ENCODE results near the gene RMND1.

RMND1 gene

DNA sequence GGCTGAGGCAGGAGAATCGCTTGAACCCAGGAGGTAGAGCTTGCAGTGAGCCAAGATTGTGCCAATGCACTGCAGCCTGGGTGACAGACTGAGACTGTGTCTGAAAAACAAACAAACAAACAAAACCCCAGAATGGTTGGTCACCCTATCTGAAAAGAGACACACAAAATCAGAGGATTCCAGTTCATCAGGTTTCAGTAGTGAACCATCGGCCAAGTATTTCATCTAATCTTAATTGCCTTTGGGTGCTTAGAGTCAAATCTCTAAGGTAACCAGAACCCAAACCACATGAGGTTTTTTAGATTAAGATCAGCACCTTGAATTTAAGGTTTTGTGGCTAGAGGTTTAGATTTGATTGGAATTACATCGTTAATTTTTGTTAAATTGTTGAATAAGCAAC is 52.2 kb downstream of the RMND1 start:
- no peaks in the 10 kb centered on the region for H3K4me1 ChIP-seq
- peaks cover 54% of the 10 kb centered on the region for H3K79me2 ChIP-seq
- no peak overlapping the region for H2AFZ ChIP-seq
- H3K27me3 ChIP-seq (ENCODE audit: control insufficient read depth, insufficient read depth, low read length): no peaks in the 10 kb centered on the region
- TF ChIP-seq, protein P1, sequence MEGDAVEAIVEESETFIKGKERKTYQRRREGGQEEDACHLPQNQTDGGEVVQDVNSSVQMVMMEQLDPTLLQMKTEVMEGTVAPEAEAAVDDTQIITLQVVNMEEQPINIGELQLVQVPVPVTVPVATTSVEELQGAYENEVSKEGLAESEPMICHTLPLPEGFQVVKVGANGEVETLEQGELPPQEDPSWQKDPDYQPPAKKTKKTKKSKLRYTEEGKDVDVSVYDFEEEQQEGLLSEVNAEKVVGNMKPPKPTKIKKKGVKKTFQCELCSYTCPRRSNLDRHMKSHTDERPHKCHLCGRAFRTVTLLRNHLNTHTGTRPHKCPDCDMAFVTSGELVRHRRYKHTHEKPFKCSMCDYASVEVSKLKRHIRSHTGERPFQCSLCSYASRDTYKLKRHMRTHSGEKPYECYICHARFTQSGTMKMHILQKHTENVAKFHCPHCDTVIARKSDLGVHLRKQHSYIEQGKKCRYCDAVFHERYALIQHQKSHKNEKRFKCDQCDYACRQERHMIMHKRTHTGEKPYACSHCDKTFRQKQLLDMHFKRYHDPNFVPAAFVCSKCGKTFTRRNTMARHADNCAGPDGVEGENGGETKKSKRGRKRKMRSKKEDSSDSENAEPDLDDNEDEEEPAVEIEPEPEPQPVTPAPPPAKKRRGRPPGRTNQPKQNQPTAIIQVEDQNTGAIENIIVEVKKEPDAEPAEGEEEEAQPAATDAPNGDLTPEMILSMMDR (IDR thresholded peaks at IDR 0.05): no peak
- no peaks in the 10 kb centered on the region for H3K36me3 ChIP-seq (ENCODE audit: control insufficient read depth, insufficient read depth, low read length)
- no peak overlapping the region for H3K27ac ChIP-seq
- no peaks in the 10 kb centered on the region for H3K9me3 ChIP-seq (ENCODE audit: control insufficient read depth, low read length)
- H3K9ac ChIP-seq: no peak overlapping the region
- no peak overlapping the region for H3K4me2 ChIP-seq (ENCODE audit: low read length)
- no peak overlapping the region for H3K4me3 ChIP-seq (ENCODE audit: low read depth, low read length)

DNA sequence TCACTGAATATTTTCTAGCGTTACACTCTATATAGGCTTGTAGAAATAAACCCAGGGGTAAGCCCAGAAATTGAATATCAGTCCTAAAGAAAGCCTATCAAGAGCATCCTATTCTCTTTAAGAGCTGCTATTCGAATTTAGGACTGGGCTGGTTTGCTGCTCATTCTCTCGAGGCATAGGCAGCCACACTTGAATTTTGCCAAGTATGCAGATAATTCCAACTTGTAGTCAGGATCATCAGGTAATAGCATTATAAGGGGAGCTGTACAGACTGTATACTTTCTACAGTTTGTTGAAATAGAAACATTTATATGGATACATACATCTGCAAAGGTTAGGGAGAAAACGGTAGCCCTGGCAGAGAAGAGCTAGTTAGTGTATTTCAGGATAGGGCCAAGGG is 58.5 kb downstream of the RMND1 start:
- no peaks in the 10 kb centered on the region for H3K27me3 ChIP-seq (ENCODE audit: control insufficient read depth, insufficient read depth, low read length)
- no peaks in the 10 kb centered on the region for H3K9me3 ChIP-seq (ENCODE audit: control insufficient read depth, low read length)
- peaks cover 13% of the 10 kb centered on the region for H3K4me1 ChIP-seq
- H3K79me2 ChIP-seq: peaks cover 45% of the 10 kb centered on the region
- no peak overlapping the region for H3K4me3 ChIP-seq (ENCODE audit: low read depth, low read length)
- no peak overlapping the region for H2AFZ ChIP-seq
- H3K9ac ChIP-seq: no peak overlapping the region
- H3K4me2 ChIP-seq (ENCODE audit: low read length): no peak overlapping the region
- no peaks in the 10 kb centered on the region for H3K36me3 ChIP-seq (ENCODE audit: control insufficient read depth, insufficient read depth, low read length)
- no peak overlapping the region for H3K27ac ChIP-seq
- TF ChIP-seq, protein P1 (IDR thresholded peaks at IDR 0.05): no peak

DNA sequence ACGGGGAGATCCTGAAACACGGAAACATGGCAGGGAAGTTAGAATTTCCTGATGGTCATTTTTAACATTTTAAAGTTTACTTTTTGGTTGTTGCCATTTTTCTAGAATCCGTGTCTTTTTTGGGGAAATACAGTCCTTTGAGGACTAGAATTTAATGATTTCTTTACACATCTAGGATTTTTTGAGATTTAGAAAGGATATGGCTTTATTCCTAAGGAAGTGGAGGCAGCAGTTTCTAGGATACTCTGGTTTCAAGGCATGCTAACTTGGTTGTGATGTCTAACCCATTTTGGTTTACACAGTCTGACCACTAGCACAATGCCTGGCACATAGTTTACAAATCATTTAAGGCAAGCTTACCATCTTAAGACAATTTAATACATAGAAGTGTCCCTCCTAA is 59.5 kb downstream of the RMND1 start:
- Histone ChIP-seq H3K27me3 (ENCODE audit: control insufficient read depth, insufficient read depth, low read length) (no peaks in the 10 kb centered on the region), H3K4me2 (ENCODE audit: low read length) (peak overlapping the region; percentile 73), H3K4me3 (ENCODE audit: low read depth, low read length) (peak overlapping the region; percentile 97), H3K27ac (peak overlapping the region; percentile 97), H2AFZ (no peak overlapping the region), H3K9me3 (ENCODE audit: control insufficient read depth, low read length) (no peaks in the 10 kb centered on the region), H3K9ac (no peak overlapping the region), H3K79me2 (peaks cover 40% of the 10 kb centered on the region), H3K36me3 (ENCODE audit: control insufficient read depth, insufficient read depth, low read length) (no peaks in the 10 kb centered on the region), H3K4me1 (peaks cover 13% of the 10 kb centered on the region)
- TF ChIP-seq, protein P1 (IDR thresholded peaks at IDR 0.05): no peak

DNA sequence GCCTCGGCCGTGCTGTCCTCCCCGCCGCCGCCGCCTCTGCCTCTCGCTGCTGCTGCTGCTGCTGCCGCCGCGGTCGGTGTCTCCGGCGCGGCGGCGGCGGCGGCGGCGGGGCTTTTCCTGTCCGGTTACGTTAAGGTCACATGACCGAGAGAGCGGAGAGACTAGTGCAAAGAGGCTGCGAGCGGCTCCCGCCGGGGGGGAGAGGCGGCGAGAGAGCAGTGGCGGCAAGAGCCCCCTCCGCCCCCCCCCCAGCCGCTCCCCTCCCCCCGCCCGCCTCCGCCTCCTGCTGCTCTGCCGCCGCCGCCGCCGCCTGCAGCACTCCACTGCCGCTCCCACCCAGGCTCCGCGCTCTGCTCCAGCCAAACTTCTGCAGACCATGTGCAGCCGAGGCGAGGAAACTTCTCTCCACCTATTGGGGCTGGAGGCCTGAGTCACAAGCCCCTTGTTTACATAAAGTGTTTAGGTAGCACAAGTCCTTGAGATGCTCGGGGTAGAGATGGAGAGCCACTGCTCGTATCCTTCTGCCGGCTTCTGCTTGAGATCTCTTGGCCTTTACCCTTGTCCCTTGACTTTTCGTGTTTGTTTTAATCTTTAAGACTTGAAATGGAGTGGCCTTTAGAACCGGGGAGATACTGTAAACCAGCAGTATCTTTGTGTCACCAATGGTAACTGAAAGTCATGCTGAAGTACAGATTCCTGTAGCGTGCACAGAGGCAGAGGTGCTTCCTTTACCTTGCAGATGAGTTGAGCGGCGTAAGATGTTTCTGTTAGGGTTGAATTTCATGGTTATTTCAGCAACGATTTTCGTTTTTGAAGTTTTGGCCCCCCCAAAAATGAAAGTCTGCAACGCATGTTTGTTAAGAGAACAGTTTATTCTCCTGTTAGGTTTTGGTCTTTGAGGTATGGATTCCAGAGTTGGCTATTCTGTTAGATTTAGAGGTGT is 60.2 kb downstream of the RMND1 start, which contains the start of gene ZBTB2:
ZBTB2 (minus strand) TSS at position 89 of the 943 bp plus-strand sequence. CDS start 17,922 bp downstream, outside the sequence.
- Histone ChIP-seq H3K9me3 (ENCODE audit: control insufficient read depth, low read length) (no peaks in the 10 kb centered on the region), H3K4me1 (peaks cover 13% of the 10 kb centered on the region), H3K79me2 (peaks cover 37% of the 10 kb centered on the region), H2AFZ (peak within 1 kb of the TSS; percentile 74), H3K36me3 (ENCODE audit: control insufficient read depth, insufficient read depth, low read length) (no peaks in the 10 kb centered on the region), H3K9ac (peak within 1 kb of the TSS; percentile 86), H3K27ac (peak within 1 kb of the TSS; percentile 97), H3K4me3 (ENCODE audit: low read depth, low read length) (peak within 1 kb of the TSS; percentile 97), H3K27me3 (ENCODE audit: control insufficient read depth, insufficient read depth, low read length) (no peaks in the 10 kb centered on the region), H3K4me2 (ENCODE audit: low read length) (peak within 1 kb of the TSS; percentile 76)
- TF ChIP-seq, protein P1 (IDR thresholded peaks at IDR 0.05): no peak

All from parathyroid adenoma (tissue), 2 donors.